Measurements from ENCODE around the gene CSF1R. TPM values are rescaled to one million over a fixed set of nuclear protein-coding genes. Genes with fewer than 3 reads are reported as not detected.
"Not testable (repeated sequence)": the region's sequence is repeated elsewhere in the genome, so short reads cannot be mapped to it uniquely, and the experiment has no call there.

Gene CSF1R
- polyA plus RNA-seq, 1 experiment: 0.09 TPM

DNA sequence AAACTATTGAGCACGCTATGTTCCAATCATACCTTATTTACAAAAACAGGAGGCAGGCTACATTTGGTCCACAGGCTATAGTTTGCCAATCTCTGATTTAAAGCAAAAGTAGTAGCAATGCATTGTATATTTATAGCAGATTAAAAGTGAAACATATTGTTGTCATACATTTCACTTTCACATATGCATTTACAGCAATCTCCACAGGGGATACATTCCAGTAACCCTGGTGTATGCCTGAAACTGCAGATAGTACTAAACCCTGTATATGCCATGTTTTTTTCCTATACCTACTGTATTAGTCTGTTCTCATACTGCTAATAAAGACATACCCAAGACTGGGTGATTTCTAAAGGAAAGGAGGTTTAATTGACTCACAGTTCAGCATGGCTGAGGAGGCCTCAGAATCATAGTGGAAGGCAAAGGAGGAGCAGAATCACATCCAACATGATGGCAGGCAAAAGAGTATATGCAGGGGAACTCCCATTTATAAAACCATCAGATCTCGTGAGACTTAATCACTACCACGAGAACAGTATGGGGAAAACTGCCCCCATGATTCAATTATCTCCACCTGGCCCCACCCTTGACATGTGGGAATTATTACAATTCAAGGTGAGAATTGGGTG lies 5.9 kb upstream of the CSF1R start:
- POLR2A ChIA-PET: no interaction called here
- no peaks in the 10 kb centered on the region for H3K9me3 ChIP-seq (ENCODE audit: control insufficient read depth, insufficient read depth, low read length)
- no peak for TF ChIP-seq CTCF (IDR thresholded peaks at IDR 0.05; ENCODE audit: low read depth, low read length)
- no peak overlapping the region for H3K4me3 ChIP-seq (ENCODE audit: low read depth, low read length)
- CTCF ChIA-PET: no interaction called here
- DNase-seq (ENCODE audit: low read depth, low spot score): no peak
- peaks cover 17% of the 10 kb centered on the region for H3K27me3 ChIP-seq (ENCODE audit: control insufficient read depth, insufficient read depth, low read length)
- no peak overlapping the region for H3K27ac ChIP-seq (ENCODE audit: low read depth, low read length)

- no peak for DNase-seq (ENCODE audit: low read depth, low spot score)
- TF ChIP-seq CTCF (IDR thresholded peaks at IDR 0.05; ENCODE audit: low read depth, low read length): no peak
- no peak overlapping the region for H3K4me3 ChIP-seq (ENCODE audit: low read depth, low read length)
- POLR2A ChIA-PET: interaction anchor here (0.6 kb wide), 1 partner anchor 16 kb away, joined by 4 read pairs; no protein-coding TSS in a partner anchor
- no peaks in the 10 kb centered on the region for H3K9me3 ChIP-seq (ENCODE audit: control insufficient read depth, insufficient read depth, low read length)
- CTCF ChIA-PET: no interaction called here
- H3K27me3 ChIP-seq (ENCODE audit: control insufficient read depth, insufficient read depth, low read length): peaks cover 22% of the 10 kb centered on the region
- H3K27ac ChIP-seq (ENCODE audit: low read depth, low read length): no peak overlapping the region
Measured at GRCh38 chr5:150085191-150085912, 1.0 kb downstream of the CSF1R start.

GRCh38 chr5:150084754-150085153 lies 1.6 kb downstream of the CSF1R start:
- H3K27ac ChIP-seq (ENCODE audit: low read depth, low read length); H3K9me3 ChIP-seq (ENCODE audit: control insufficient read depth, insufficient read depth, low read length); DNase-seq (ENCODE audit: low read depth, low spot score); H3K4me3 ChIP-seq (ENCODE audit: low read depth, low read length); CTCF ChIA-PET: not testable (repeated sequence)
- POLR2A ChIA-PET: interaction anchor here (0.6 kb wide), 1 partner anchor 16 kb away, joined by 4 read pairs; no protein-coding TSS in a partner anchor
- peaks cover 19% of the 10 kb centered on the region for H3K27me3 ChIP-seq (ENCODE audit: control insufficient read depth, insufficient read depth, low read length)

DNA sequence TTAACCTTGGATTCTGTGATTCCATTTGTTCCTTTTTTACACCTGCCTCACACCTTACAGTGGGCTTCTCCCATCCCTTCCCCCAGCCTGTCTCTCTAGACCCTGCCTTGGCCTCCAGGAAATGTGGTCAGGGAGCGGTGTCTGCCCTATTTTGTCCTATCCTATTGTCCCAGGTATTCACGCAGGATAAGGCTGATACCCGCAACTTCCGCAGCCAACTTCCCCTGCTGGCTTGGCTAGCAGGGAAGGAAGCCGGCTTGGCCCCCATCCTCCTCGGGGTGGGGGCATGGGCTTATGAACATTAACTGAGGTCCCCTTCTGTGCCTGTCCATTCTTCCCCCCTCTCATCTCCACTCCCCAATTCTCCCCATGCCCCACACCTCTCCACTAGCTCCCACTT lies 3.5 kb downstream of the CSF1R start:
- ChIA-PET CTCF (no interaction called here), POLR2A (interaction anchor here (0.5 kb wide), 1 partner anchor 1066 kb away, joined by 13 read pairs; no protein-coding TSS in a partner anchor)
- H3K9me3 ChIP-seq (ENCODE audit: control insufficient read depth, insufficient read depth, low read length): no peaks in the 10 kb centered on the region; the same call in 1 of the 2 replicates
- no peak overlapping the region for H3K4me3 ChIP-seq (ENCODE audit: low read depth, low read length)
- no peak for DNase-seq (ENCODE audit: low read depth, low spot score)
- no peak overlapping the region for H3K27ac ChIP-seq (ENCODE audit: low read depth, low read length)
- no peak for TF ChIP-seq CTCF (IDR thresholded peaks at IDR 0.05; ENCODE audit: low read depth, low read length)
- H3K27me3 ChIP-seq (ENCODE audit: control insufficient read depth, insufficient read depth, low read length): peaks cover 12% of the 10 kb centered on the region

- ChIA-PET POLR2A (interaction anchor here (0.5 kb wide), 1 partner anchor 1066 kb away, joined by 13 read pairs; no protein-coding TSS in a partner anchor), CTCF (no interaction called here)
- Histone ChIP-seq H3K27ac (ENCODE audit: low read depth, low read length) (no peak overlapping the region), H3K9me3 (ENCODE audit: control insufficient read depth, insufficient read depth, low read length) (no peaks in the 10 kb centered on the region; the same call in 1 of the 2 replicates), H3K4me3 (ENCODE audit: low read depth, low read length) (no peak overlapping the region), H3K27me3 (ENCODE audit: control insufficient read depth, insufficient read depth, low read length) (peaks cover 7% of the 10 kb centered on the region)
- TF ChIP-seq CTCF (IDR thresholded peaks at IDR 0.05; ENCODE audit: low read depth, low read length): no peak
- DNase-seq (ENCODE audit: low read depth, low spot score): no peak
Measured at GRCh38 chr5:150082374-150082773, 4.0 kb downstream of the CSF1R start.

Measured in AG04450 (cell line).